Glomerular visceral epithelial cell (primary cell): ENCODE results near the gene CYP4F2.
A peak's percentile ranks its signal among the peaks of the same experiment; 100 is the strongest.
"Not testable (repeated sequence)": the region's sequence is repeated elsewhere in the genome, so short reads cannot be mapped to it uniquely, and the experiment has no call there.

Experiments
- DNase-seq: peaks from one replicate; pipeline ENCODE4 v3.0.0-alpha.2; 2016; ENCODE audit errors: extremely low spot score

Gene CYP4F2

GRCh38 chr19:15897738-15898276, at the start of gene CYP4F2:
Gene CYP4F2, minus strand, starts transcription at chr19:15898074. Its CDS starts 463 bp downstream, at chr19:15897611.
- no peak for DNase-seq

DNA sequence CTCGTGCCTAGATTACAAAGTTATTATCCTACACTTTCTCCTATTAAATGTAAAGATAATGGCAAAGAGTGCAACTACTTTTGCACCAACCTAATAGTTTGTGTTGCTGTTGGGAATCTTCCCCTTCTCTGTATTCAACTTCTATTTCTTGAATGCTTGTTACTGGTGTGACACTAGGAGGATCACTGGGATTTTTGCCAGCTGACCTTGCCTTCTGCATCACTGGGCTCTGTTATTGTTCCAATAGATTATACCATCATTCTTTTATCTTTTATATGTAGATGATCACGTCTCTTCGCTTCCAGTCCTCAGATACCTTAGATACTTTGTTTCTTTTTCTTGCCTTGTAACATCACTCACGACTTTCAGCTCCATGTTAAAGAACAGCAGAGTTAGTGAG, 47.4 kb upstream of the CYP4F2 start:
- no peak for DNase-seq

DNA sequence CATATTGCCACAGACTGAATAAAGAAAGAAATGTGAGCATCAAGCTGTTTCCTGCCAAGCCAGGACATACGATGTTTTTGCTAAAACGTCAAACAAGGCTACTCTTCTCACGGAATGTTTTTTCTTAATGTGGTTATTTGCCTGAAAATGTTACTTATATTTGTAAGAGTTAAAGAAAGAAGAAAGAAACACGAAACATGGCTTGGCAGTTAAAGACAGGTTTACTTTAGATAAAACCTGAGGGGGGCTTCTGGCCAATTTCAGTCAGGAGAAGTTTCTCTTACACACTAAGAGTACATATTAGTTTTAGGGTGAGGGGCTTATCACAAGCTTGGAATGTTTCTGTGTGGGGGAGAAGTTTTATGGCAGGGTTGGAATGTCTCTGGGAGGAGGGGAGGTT, 46.5 kb upstream of the CYP4F2 start:
- DNase-seq = no peak

GRCh38 chr19:15937771-15938170, 39.9 kb upstream of the CYP4F2 start:
- no peak for DNase-seq

GRCh38 chr19:15936950-15937349, 39.1 kb upstream of the CYP4F2 start:
- no peak for DNase-seq

GRCh38 chr19:15936173-15936572, 38.3 kb upstream of the CYP4F2 start:
- DNase-seq = no peak

DNA sequence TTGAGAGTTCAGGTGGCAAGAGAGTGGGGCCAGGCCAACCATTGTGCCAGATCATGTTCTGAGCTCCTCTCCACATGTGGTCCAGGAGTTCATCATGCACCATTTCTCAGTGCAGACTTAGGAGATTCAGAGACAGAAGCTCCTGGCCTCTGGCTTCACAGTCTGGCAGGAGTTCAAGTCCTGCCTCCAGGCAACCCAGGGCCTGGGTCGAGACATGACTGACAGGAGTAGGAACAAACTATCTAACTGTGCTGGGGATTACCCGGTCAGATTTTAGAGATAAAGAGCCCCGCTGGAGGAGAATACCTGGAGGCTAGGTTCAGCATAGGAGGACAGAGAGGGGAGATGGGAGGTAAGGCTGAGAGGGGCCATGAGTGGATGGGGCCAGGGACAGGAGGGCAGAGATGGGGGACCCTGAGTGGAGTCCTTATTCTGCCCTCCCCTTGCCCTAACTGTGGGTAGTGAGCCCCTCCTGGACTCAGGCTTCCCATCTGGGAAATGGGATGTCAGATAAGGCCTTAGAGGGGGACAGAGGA, 37.4 kb upstream of the CYP4F2 start:
- no peak for DNase-seq

DNA sequence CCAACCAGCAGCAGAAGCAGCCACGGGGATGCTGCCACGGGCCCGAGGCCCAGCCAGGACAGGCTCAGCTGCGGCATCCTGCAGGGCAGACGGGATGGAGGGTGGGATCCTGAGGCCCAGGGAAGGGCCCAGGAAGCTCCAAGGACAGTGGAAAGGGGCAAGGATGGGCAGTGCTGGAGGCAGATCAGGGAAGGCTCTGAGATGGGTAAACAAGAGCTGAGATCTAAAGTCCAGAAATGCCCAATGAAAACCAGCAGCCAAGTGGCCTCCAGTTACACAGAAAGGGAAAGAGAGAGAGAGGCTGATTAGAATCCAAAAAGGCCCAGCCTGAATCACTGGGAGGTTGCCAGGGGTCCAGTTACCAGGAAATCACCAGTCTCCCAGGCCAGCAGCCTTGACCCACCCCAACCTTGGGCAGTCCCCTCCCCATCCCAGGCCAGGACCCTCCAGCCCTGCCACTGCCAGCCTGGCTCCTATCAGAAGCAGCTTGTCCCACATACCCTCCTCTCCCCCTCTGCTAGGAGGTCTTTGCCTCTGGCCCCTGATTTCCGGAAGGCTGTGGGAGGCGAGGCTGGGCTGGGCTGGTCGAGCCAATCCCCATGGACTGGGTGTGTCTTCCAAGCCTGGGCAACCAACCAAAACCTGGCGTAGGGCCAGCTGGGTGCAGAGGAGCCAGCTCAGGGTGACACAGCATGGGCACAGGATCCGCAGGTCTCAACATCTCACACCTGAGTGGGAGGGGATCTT, 36.6 kb upstream of the CYP4F2 start, which contains the start of gene CYP4F11:
Gene CYP4F11 (minus strand): TSS at position 198 of the 747 bp plus-strand sequence. CDS start 121 bp downstream, at position 77.
- peak; percentile 77 for DNase-seq

DNA sequence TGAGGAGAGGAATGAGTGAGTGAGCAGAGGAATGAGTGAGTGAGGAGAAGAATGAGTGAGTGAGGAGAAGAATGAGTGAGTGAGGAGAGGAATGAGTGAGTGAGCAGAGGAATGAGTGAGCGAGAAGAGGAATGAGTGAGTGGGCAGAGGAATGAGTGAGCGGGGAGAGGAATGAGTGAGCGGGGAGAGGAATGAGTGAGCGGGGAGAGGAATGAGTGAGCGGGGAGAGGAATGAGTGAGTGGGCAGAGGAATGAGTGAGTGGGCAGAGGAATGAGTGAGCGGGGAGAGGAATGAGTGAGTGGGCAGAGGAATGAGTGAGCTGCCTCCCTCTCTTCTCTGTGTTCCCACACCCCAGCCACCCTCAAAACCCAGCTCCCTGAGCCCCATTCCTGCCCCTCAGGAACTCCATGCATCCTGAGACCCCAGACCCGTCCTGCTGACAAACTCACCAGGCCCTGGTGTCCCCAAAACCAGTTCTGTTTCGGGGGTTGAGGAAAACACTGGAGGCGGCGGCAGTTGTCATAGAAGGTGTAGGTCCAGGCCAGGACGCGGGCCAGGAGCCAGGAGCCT, 36.0 kb upstream of the CYP4F2 start:
- not testable (repeated sequence) for DNase-seq

DNA sequence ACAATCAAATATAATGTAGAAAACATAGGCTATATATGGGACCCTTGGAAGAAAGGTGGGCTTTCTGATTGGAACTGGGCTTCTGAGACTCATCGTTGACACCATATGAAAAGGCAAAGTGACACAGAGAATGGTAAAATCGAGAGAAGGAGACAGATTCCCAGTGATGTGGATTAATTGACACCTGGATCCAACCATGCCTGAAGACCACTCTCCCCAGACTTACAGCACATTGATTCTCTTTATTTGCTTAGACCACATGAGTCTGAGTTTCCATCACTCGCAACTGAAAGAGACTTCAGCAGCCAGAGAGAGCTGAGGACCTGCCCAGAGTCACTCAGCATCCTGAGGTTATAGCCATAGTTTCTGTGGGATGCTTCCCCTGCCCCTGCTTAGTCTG, 30.4 kb upstream of the CYP4F2 start:
- DNase-seq = no peak

DNA sequence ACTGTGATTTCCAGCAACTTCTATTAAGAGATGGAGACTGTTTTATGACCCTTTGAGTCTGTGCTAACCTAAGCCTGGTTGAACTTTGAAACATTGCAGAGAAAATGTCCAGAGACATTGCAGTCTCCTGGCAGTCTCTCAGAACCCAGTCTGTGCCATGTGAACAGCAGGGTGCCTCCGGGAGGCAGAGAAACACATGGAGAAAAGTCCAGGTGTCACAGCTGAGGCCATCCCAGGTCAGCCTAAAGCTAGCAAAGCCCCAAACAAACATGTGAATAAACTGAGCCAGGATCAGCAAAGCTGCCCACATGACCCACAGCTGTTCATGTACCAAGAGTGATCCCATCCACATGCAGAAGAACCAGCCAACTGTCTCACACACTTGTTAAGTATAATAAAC, 28.6 kb upstream of the CYP4F2 start:
- DNase-seq = no peak

GRCh38 chr19:15923702-15924101, 25.8 kb upstream of the CYP4F2 start:
- no peak for DNase-seq

DNA sequence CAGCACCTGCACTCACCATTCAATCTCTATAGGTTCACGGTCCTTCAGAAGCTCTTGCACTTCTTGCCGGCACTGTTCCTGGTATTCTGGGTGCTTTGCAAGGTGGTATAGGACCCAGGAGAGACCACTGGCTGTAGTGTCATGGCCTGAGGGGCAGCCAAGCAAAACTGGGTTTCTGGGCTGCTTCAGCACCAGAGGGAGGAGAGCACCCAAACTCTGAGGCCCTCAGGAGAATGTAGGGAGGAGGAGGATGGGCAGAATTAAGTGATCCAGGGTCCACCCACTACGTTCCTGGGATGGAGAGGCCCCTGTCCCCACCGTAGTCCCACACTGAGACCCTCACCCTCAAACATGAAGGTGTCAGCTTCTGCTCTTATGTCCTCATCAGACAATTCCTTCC, 24.1 kb upstream of the CYP4F2 start:
- no peak for DNase-seq

GRCh38 chr19:15919243-15919642, 21.4 kb upstream of the CYP4F2 start:
- no peak for DNase-seq

- no peak for DNase-seq
These were observed 17.2 kb upstream of the CYP4F2 start for GRCh38 chr19:15915109-15915508.

DNA sequence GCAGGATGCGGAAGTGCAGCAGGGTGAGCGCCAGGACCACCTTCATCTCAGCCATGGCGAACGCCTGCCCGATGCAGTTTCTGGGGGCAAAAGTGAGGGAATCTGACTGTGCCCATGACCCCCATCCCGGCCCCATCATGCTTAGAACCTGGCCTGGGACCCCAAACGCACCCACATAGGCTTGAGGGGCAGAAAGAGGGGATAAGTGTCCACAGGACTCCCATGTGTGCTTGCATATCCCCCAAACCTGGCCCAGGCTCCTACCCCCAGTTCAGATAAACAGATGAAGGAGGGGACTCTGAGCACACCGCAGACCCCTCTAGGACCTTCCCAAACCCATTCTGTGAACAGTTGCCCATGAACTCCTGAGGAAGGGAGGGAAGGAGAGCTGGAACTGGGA, 16.0 kb upstream of the CYP4F2 start:
- no peak for DNase-seq

DNA sequence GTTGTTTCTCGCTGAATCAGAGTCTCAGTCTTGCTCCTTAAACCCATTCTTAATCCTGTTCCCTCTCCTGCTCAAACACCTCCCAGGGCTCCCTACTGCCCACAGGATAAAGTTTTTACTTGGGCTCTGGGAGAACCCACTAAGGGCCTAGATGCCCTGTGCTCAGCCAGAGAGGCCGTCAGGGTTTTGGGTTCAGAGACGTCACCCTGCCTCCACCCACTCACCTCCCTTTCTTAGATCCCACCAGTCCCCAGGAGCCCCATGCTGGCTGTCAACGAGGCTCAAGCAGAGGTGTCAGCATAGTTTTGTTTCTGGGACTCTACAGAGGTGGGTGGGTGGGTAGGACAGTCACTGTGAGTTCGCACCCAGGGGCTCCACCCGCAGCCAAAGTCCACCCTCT, 15.5 kb upstream of the CYP4F2 start:
- DNase-seq = no peak

- DNase-seq = no peak
These were observed 13.8 kb upstream of the CYP4F2 start for GRCh38 chr19:15911599-15912235.

- DNase-seq = no peak
These were observed 7.2 kb upstream of the CYP4F2 start for GRCh38 chr19:15905026-15905425.

- not testable (repeated sequence) for DNase-seq
These were observed 5.0 kb upstream of the CYP4F2 start for GRCh38 chr19:15902898-15903297.

DNA sequence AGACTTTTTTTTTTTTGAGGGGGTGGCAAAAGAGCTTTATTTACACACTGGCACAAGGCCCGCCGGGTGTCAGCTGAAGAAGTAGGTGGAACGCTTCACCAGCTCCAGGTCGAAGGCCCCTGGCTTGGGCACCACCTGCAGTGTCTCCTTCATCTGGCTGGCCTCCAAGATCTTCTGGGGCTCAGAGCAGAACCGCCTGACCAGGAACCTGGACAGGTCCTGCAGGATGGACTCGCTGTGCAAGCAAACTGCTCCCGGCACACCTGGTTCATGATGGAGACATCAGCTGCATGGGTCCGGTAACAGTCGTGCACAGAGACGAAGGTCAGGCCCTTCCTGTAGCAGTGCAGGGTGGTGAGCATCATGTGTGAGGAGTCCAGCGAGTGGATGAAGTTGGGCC, 4.4 kb upstream of the CYP4F2 start:
- no peak for DNase-seq

- no peak for DNase-seq
These were observed 2.6 kb upstream of the CYP4F2 start for GRCh38 chr19:15900504-15900903.

GRCh38 chr19:15900032-15900431, 2.2 kb upstream of the CYP4F2 start:
- DNase-seq = peak; percentile 13
